ENCODE measurements around the gene RHOB.
"Not testable (repeated sequence)": the region's sequence is repeated elsewhere in the genome, so short reads cannot be mapped to it uniquely, and the experiment has no call there.

The RHOB gene

GRCh38 chr2:20422402-20423271, 24.2 kb upstream of the RHOB start:
- peak; percentile 36 for DNase-seq (ENCODE audit: low spot score)

- no peak for DNase-seq (ENCODE audit: low spot score)
Observed at GRCh38 chr2:20423359-20423758, 23.5 kb upstream of the RHOB start.

DNA sequence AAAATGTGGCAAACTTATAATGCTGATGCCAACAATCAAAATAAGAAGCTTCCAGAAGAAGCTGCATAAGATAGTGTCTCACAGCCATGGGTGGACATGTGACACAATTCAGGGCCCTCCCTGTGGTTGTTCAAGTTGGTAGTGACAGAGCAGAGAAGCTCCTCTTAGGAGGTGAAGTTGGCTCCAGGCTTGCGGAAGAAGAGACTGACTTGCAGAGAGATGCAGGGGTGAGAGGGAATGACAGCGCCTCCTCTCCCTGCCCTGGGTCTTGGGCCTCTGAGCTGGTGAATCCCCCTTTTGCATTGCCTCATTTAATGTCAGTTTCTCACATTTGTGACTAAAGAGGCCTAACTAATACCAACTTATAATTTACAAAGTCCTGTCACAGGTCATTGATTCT, 23.0 kb upstream of the RHOB start:
- DNase-seq (ENCODE audit: low spot score): no peak

DNA sequence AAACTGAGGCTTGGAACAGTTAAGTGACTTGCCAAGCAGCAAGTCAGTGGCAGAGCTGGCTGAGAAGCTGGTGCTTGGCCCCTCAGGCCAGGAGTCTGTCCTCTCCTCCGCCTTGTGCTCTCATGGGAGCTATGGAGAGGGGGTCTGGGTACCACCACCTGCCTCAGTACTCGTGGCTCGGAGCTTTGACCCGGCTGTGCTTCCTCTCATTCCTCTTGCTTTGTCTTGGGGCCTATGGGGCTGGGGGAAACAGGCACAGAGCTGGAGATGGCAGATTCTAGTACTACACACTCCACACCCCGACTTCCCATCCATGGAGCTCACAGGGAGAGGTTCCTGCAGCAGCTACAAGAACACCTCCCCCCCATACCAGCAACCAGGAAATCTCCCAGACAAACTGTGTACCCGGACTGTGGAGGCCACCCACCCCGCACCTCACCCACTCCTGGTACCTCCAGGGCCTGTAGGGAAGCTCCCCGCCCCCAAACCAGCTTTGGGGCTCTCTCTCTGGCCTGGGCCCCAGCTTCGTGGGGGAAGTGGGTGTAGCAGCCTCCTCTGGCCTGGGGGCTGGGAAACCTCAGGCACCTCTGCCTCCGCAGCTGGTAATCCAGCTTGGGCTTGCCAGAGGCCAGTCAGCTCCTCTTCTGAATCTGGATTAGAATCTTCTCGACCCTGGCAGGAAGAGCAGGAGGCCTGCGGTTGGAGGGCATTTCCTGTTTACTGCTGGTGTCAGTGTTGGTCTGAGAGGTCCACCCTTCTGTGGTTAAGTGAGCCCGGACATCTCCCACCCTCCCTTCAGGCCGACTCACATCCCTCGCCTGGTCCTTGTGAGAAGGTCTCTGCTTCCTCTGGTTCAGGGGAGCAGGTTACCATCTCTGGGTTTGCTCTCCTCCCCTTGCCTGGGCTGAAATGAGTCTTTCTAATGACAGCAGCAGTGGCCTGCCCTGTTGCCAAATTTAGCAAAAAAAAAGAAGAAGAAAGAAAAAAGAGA, 22.3 kb upstream of the RHOB start:
- DNase-seq (ENCODE audit: low spot score): peak; percentile 68

GRCh38 chr2:20425371-20425881, 21.4 kb upstream of the RHOB start:
- no peak for DNase-seq (ENCODE audit: low spot score)

DNA sequence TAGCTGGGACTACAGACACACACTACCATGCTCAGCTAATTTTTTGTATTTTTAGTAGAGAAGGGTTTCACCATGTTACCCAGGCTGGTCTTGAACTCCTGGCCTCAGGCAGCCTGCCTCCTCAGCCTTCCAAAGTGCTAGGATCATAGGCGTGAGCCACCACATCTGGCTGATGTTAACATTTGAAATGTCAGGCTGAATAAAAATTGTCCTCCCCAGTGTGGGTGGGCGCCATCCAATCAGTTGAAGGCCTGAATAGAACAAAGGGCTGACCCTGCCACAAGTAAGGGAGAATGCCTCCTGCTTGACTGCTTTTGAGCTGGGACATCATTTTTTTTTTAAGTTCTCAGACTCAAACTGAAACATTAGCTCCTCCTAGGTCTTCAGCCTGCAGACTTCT, 21.0 kb upstream of the RHOB start:
- no peak for DNase-seq (ENCODE audit: low spot score)

- DNase-seq (ENCODE audit: low spot score): no peak
Observed at GRCh38 chr2:20427931-20428526, 18.8 kb upstream of the RHOB start.

GRCh38 chr2:20428717-20429490, 18.0 kb upstream of the RHOB start:
- DNase-seq (ENCODE audit: low spot score): no peak

DNA sequence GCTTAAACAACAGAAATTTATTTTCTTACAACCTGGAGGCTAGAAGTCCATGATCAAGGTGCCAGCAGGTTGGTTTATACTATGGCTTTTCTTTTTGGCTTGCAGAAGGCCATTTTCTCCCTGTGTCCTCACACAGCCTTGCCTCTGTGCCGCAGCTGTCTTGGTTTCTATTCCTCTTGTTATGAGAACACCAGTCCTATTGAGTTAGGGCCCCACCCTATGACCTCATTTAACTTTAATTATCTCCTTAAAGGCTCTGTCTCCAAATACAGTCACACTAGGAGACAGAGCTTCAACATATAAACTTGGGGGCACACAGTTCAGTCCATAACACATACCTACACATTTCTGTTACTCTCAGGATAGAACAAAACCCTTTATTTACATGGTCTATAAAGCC, 17.3 kb upstream of the RHOB start:
- DNase-seq (ENCODE audit: low spot score): no peak

- no peak for DNase-seq (ENCODE audit: low spot score)
Observed at GRCh38 chr2:20430035-20430434, 16.8 kb upstream of the RHOB start.

DNA sequence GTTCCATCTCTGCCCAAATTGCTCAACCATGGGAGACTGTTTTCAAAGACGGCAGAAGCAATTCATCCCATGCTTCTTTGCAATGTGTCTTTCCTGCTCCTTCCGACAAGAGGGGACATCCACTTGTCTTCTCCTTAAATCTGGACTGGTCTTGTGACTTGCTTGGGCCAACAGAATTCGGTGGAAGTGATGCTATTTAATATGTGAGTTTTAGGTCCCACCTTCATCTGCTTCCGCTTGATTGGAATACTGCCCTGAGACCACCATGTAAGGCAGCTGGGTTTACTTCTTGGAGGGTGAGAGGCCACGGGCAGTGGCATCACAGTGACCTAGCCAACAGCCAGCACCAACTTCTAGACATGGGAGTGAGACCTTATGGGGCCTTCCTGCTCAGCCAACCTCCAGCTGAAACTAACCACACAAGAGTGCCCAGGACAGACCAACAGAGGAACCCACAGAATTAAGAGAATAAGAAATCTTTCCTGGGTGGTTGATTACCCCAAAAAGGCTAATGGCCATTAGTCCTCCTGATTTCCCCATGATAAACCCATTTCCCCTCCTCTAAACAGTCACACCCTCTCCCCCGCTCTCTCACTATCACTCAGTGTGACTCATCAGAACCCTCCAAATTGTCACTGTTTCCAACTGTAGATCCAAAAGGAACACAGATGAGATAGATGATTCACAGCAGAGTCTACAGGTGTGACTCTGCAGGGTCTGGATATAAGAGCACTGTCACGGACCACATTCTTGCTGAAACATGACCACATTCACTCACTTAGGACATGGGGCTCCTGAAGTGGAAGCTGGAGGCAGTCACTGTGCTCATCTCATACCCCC, 16.2 kb upstream of the RHOB start:
- DNase-seq (ENCODE audit: low spot score): no peak

DNA sequence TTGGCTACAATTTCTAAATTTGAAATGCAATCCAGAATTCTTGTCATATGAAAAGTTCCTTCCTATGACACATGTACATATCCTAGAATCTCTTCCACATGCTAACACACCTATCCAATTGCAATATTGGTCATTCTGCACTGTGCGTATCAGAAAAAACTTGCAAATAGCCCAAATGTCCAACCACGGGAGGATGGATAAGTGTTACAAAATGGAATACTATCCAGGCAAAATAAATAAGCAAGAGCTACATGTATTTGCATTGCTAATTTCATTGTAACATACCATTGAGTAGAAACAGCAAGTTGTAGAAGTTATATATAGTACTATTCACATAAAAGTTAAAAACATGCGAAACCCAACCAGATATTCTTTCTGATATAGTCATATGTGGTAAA, 15.6 kb upstream of the RHOB start:
- no peak for DNase-seq (ENCODE audit: low spot score)

DNA sequence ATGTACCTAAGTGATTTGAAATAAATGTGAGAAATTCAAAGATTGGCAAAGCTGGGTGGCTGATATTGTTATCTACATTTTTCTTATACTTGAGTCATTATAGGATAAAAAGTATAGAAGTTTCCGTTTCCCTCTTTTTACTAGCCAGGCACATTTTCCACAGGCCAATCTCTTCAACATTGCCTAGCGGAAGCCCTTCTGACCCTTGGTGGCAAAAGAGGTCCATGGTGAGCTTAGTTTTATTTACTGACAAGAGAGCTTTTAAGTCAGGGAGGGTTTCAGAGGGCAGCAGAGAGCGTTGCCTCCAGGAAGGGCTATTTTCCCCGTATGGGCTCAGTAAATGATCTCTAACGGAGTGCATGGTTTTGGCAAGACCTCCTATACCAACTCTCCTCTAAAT, 15.1 kb upstream of the RHOB start:
- DNase-seq (ENCODE audit: low spot score): no peak

DNA sequence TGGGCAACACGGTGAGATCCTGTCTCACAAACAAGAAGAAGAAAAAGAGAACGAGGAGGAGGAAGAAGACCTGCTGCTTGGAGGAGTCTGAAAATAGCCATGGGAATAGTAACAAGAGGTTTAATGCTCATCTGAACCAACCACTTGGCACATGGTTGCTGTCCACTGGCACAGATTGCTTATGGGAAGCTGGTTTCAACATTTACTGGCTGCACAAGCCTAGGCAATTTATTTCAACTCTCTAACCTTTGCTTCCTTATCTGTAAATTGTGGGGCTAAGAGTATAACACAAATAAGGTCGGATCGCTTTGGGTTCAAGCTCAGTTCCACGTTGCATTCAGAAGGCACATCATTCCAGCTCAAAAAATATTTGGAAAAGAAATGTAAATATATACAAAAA, 14.2 kb upstream of the RHOB start:
- DNase-seq (ENCODE audit: low spot score): no peak

DNA sequence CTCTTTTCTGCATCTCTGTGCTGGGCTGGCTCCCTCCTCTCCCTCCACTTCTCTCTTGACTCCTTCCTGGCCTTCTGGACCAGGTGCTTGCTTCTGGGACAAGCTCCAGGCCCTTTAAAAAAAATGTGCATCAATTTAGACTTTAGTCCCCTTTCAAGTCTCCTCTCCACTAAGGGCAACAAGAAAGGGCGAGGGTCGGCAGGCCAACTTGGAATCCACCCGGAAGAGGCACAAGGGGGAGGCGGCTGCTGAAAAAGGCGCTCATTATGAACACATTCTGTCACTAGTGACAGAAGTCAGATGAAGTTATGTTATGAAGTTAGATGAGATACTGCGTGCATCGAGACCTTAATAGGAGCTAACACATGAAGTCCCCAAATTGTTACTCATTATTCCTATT, 13.6 kb upstream of the RHOB start:
- no peak for DNase-seq (ENCODE audit: low spot score)

DNA sequence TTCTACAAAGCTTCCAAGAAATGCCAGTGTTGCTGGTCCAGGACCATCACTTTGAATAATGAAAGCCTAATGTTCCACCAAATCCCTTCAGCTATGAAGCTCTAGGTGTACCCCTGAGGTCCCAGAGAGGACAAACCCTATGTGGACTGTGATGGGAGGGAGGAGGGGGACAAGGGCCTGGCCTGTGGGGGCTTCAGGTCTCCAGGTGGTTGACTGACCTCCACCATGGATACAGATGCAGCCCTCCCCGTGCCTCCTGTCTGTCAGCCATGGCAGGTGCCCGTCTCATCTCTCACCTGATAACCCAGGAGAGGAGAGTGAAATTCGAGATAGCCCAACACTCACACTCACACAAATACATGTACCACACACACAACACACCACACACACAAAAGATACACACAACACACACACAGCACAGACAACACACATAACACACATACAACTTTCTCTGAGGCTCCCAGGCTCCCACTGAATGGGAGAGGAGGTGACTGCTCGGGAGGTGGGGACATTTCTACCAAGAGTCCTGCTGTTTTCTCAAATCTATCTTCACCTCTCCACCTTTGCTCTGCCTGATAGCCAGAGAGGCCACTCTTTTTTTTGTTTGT, 12.8 kb upstream of the RHOB start:
- no peak for DNase-seq (ENCODE audit: low spot score)

- no peak for DNase-seq (ENCODE audit: low spot score)
Observed at GRCh38 chr2:20434588-20435294, 12.1 kb upstream of the RHOB start.

- not testable (repeated sequence) for DNase-seq (ENCODE audit: low spot score)
Observed at GRCh38 chr2:20435456-20435855, 11.4 kb upstream of the RHOB start.

DNA sequence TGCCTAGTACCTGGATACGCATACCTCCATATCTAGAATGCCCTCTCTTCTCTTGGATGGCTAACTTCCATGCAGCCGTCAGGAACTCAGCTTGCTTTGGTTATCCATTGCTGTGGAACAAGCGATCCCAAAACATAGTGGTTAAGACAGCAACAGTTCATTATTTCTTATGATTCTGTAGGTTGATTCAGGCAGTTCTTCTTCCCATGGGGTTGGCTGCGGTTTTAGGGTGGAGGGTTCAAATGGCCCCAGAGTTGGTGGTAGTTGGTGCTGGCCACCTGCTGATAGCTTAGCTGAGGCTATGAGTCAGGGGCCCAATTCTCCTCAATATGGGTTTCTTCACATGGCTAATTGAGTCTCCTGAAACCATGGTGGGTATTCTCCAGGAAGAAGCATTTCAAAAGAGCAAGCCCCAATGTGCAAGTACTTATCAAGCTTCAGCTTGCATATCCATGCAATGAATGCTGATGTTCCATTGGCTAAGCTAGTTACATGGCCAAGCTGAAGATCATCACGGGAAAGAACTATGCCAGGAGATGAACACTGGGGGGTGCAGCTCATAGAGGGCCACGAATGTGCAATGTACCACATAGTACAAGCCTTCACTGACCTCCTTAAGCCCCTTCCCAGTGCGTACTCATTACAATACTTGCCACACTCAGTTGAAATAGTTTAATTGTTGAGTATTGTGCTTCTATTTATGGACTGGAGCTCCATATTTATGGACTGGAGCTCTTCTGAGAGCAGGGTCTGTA, 10.0 kb upstream of the RHOB start:
- no peak for DNase-seq (ENCODE audit: low spot score)
